ENCODE results near the gene UBE4A.

UBE4A gene

GRCh38 chr11:118342503-118343161, 16.8 kb upstream of the UBE4A start, which contains the start of gene CD3D:
Gene CD3D (minus strand): TSS chr11:118342705. CDS start chr11:118342607, 98 bp downstream.
- no peak for FAIRE-seq

GRCh38 chr11:118343248-118343647, 16.2 kb upstream of the UBE4A start:
- FAIRE-seq, result no peak

GRCh38 chr11:118343981-118344515, 15.4 kb upstream of the UBE4A start, which contains the start of gene CD3G:
Gene CD3G (plus strand): TSS chr11:118344344. CDS start chr11:118344424, 80 bp downstream.
- no peak for FAIRE-seq

- no peak for FAIRE-seq
These were observed 9.9 kb upstream of the UBE4A start for GRCh38 chr11:118349475-118349874.

GRCh38 chr11:118353084-118353710, 6.2 kb upstream of the UBE4A start:
- FAIRE-seq, result peak; percentile 31

GRCh38 chr11:118358071-118358470, 1.3 kb upstream of the UBE4A start:
- FAIRE-seq, result no peak

GRCh38 chr11:118364956-118365615, 5.7 kb downstream of the UBE4A start:
- no peak for FAIRE-seq

- no peak for FAIRE-seq
These were observed 6.9 kb downstream of the UBE4A start for GRCh38 chr11:118366287-118366686.

GRCh38 chr11:118370774-118371173, 11.4 kb downstream of the UBE4A start:
- FAIRE-seq, result no peak

- FAIRE-seq, result no peak
These were observed 13.9 kb downstream of the UBE4A start for GRCh38 chr11:118373263-118373662.

GRCh38 chr11:118373871-118374270, 14.5 kb downstream of the UBE4A start:
- no peak for FAIRE-seq

GRCh38 chr11:118374729-118375128, 15.3 kb downstream of the UBE4A start:
- FAIRE-seq, result no peak

- FAIRE-seq, result no peak
These were observed 16.6 kb downstream of the UBE4A start for GRCh38 chr11:118375978-118376377.

GRCh38 chr11:118379497-118379896, 20.1 kb downstream of the UBE4A start:
- FAIRE-seq, result no peak

GRCh38 chr11:118380571-118380970, 21.2 kb downstream of the UBE4A start:
- FAIRE-seq, result no peak

GRCh38 chr11:118382954-118383353, 23.6 kb downstream of the UBE4A start:
- no peak for FAIRE-seq

GRCh38 chr11:118383657-118384056, 24.3 kb downstream of the UBE4A start:
- FAIRE-seq, result no peak

GRCh38 chr11:118396097-118396501, 36.7 kb downstream of the UBE4A start:
- no peak for FAIRE-seq

GRCh38 chr11:118397448-118397847, 38.0 kb downstream of the UBE4A start:
- no peak for FAIRE-seq

- FAIRE-seq, result no peak
These were observed 39.6 kb downstream of the UBE4A start for GRCh38 chr11:118398791-118399559.

GRCh38 chr11:118401151-118401879, 41.9 kb downstream of the UBE4A start, which contains the start of gene ATP5MG:
Gene ATP5MG (plus strand): TSS chr11:118401606. CDS start chr11:118401666, 60 bp downstream.
- peak; percentile 57 for FAIRE-seq

Measured in TTC549 (cell line).